GM10847 (cell line): ENCODE results near the gene DPYSL4.

Experiments used
- POLR2A ChIP-seq: IDR thresholded peaks from 2 replicates; pipeline ENCODE4 v1.6.1; 2011; ENCODE audit not compliant: insufficient read length; ENCODE audit errors: extremely low read depth

Gene DPYSL4

GRCh38 chr10:132194726-132195125, 8.0 kb downstream of the DPYSL4 start:
- TF ChIP-seq POLR2A, result no peak

DNA sequence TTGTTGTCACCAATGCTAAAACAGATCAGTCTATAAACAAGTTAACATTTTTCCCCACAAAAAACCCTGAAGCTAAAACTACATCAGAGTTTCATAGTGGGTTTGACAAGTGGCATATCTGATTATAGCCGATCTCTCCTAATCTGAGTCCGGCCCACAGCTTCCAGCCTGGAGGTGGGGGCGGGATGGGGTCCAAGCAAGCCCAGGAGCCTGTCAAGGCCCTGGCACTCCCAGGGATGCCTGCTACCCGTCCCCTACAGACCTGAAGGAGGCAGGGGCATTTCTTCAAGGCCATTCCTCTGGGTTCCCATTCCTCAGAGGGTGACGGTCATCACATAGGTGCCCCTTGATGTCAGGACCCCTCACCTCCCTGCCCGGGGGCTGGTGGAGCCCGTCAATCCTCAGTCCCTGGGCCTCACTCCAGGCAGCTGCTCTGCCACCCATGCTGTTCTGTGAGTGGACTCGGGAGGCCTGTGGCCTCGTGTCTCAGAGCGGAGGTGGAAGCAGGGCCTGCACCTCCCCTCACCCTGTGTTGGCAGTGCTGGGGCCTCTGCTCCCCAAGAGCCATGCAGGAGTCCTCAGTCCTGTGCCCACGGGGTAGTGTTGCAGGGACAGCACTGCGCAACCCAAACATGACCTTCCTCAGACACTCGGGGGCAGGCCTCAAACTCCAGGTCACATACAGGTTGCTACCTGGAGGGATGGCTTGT, 8.8 kb downstream of the DPYSL4 start:
- TF ChIP-seq POLR2A, result no peak

GRCh38 chr10:132196178-132197113, 9.7 kb downstream of the DPYSL4 start:
- TF ChIP-seq POLR2A, result no peak

- no peak for TF ChIP-seq POLR2A
Observed at GRCh38 chr10:132197271-132198067, 10.7 kb downstream of the DPYSL4 start.

DNA sequence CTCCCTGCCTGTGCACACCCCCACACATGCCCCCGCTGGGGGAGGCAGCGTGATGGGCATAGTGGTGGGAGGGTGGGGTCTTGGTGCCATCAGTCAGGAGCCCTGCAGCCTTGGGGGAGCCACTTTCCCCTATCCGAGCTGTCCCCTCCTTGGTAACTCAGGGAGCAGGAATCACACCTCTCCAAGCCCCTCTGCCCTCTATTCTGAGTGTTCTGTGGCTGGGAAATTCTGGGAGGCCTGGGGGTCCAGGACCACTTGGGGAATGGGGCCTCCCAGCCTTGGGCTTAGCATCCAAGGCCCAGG, 11.3 kb downstream of the DPYSL4 start:
- TF ChIP-seq POLR2A, result no peak

- TF ChIP-seq POLR2A, result no peak
Observed at GRCh38 chr10:132198381-132199181, 11.8 kb downstream of the DPYSL4 start.

DNA sequence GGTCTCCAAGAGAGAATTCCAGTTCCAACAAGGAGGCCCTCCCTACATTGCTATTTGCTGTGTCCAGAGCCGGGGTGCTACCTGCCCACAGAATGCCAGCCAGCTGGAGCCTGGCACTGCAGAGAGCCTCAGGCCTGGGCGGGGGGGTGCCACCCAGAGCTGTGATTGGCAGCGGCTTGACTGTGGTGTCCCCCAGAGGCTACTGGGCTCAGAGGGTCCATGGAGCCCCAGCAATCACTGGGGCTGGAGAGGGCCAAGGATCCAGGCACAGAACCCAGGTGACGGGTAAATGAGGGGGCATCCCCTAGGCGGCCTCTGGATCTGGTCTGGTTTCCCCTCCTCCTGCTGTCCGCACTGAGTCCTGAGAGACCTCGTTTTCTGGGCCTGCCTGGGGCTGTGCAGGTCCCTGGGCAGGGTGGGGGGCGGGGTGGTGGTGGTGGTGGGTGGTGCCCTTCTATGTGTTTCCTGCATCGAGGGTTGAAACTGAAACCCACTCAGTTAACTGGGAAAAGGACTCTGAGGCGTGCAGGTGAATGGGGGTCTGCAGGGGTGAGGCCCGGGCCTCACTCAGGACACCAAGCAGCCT, 12.6 kb downstream of the DPYSL4 start:
- no peak for TF ChIP-seq POLR2A

- TF ChIP-seq POLR2A, result no peak
Observed at GRCh38 chr10:132199854-132200311, 13.1 kb downstream of the DPYSL4 start.

- no peak for TF ChIP-seq POLR2A
Observed at GRCh38 chr10:132200344-132201110, 13.8 kb downstream of the DPYSL4 start.

DNA sequence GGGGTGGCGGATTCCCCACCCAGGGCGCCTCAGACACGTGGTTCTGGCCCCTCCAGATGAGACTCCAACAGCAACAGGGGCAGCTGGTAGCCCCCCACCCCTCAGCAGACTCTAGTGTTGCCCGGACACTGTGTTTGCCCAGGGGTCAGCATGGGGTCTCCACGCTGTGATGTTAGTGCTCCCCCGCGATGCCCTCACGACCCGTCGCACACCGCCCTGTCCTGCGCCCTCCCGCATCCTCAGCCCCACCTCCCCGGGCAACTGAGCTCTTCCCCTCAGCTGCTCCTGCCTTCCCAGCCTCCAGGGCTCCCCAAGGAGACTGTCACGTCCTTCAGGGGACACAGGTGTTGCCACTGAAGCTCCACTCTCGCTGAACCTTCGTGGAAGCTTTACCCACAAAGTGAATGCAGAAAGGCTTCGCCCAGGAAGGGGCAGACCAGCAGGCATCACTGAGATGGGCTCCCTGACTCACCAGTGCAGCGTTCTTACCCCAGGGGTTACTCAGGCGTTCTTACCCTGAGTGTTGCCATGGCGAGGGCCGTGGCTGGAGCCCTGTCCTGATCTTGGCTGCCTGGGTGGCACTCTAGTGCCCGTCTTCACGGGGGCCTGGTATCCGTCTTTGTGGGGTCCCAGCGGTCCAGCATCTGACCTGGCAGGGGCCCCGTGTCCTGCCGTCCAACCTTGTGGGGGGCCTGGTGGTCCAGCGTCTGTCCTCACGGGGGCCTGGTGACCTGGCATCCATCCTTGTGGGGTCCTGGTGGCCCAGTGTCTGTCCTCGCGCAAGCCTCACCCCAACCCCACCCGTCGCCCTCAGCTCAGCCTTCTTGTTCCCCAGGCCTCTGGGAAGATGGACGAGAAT, 14.6 kb downstream of the DPYSL4 start:
- TF ChIP-seq POLR2A, result no peak

GRCh38 chr10:132202070-132202970, 15.6 kb downstream of the DPYSL4 start:
- no peak for TF ChIP-seq POLR2A

DNA sequence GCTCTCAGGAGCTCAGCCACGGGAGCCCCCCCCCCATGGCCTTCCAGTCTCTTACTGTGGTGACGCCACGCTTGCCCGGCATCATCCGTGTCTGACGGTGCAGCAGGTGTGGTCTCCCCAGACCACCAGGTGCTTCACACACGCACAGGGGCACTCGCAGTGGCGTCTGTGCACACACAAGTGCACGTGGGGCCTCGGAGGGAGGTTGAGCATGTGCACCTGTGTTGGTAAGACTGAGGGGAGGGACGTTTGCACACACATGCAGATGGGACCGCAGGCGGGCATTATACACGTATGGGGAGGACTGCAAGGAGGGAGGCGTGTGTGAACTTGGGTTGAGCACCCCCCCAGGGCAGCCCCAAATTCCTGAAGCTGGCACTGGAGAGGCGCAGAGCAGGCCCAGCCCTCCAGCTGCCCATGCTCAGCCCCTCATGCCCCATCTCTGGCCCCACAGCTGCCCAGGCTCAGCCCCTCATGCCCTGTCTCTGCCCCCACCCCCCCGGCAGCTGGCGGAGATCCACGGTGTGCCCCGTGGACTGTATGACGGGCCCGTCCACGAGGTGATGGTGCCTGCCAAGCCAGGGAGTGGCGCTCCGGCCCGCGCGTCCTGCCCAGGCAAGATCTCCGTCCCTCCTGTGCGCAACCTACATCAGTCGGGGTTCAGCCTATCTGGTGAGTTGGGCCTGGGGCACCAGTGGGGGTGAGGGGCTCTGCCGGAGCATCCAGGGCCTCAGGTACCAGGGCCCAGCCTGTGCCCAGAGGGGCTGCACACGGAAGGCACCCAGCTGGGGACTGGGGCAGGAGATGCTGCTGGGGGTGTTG, 16.7 kb downstream of the DPYSL4 start:
- TF ChIP-seq POLR2A, result no peak
